HL-60/S4 treated with phorbol 12-myristate 13-acetate at 8.2 ng/mL for 4 days and 3 days (cell line): ENCODE results near the gene MED29.

Experiments
- in situ Hi-C: fragments of 300-500 bp; cut with MboI; formaldehyde crosslinking; loops from 2 replicates; pipeline ENCODE4 v1.15.0; 2022; ENCODE audit warnings: low sequenced_read_pairs

Gene MED29

GRCh38 chr19:39426170-39426569, 35.0 kb downstream of the MED29 start:
- in situ Hi-C loops: no loop called here

DNA sequence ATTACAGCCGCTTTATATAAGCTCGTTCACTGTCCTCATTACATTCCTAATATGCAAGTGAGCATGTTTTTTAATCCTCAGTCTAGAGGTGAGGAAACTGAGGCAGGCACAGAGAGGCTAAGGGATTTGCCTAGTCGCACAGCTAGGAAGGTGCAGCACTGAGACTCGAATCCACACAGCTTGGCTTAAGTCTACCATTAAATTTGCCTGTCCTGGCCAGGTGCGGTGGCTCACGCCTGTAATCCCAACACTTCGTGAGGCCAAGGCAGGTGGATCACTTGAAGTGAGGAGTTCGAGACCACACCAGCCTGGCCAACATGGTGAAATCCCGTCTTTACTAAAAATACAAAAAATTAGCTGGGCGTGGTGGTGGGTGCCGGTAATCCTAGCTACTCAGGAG, 36.5 kb downstream of the MED29 start:
- in situ Hi-C loops: no loop called here

DNA sequence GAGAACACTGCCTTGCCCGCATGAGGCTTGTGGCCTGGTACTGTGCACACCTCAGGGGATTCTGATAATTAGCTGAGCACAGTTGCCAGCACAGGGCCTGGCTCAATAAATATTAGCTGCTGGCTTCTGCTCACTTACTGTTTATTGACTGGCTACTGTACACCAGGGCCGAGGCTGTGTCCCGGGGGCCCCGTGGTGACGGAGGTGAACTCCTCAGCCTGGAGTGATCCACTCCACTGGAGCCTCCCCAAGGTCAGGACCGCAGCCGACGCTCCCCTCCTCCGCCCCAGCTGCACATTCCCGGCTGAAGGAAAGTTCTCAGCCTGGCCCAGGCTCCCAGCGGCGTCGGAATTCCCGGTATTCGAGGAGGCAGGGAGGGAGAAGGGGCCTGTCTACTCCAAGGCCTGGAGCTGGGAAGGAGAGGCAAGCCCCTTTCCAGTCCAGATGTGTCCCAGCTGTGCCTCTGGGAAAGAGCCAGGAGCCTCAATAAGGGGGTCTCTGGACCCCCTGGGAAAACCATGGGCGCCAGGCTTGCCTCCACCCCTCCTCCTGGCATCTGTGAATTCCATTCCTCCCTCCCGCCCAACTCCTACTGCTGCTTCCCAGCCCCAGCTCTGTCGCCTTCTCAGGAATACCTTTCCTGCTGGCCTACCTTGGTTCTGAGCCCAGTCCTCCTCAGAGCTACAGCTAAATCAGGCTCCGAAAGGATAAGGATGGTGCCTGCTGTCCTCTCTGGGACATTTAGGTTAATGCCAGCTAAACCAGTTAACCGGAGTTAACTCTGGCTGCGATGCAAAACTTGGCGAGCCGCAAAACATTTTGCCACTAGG, 37.3 kb downstream of the MED29 start:
- in situ Hi-C loops: no loop called here

DNA sequence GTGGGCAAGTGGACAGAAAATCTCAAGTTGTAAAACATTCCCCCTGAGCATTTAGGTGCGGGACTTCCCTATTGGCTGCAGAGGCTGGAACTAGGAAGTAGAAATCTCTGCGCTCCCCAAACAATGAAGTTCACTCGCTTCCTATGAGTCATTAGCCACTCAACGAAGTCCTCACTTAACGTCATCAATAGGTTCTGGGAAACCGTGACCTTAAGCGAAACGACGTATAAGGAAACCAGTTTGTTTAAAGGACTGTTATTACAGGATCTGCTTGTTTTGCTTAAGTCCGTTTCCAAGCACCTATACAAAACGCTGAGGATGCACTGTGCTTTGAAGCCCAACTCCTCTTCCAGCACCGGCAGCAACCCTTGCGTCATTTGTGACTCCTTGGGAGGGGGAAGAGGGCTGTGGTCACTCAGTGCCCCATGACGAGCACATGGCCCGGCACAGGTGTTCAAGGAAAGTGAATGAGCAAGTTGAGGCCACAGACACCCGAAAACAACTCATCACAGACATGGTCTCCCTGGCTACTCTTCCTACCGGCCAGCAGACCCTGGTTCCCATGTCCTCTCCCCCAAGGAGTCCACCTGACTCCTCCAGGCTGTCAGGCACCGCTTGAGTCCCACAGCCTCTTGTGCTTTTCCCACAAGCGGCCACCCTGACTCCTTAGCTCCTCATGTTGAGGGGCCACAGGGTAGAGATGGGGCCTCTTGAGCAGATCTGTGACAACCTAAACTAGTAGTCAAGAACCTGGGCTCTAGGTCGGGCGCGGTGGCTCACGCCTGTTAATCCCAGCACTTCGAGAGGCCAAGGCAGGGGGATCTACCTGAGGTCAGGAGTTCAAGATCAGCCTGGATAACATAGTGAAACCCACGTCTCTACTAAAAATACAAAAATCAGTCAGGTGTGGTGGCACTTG, 39.8 kb downstream of the MED29 start:
- in situ Hi-C loops: no loop called here

DNA sequence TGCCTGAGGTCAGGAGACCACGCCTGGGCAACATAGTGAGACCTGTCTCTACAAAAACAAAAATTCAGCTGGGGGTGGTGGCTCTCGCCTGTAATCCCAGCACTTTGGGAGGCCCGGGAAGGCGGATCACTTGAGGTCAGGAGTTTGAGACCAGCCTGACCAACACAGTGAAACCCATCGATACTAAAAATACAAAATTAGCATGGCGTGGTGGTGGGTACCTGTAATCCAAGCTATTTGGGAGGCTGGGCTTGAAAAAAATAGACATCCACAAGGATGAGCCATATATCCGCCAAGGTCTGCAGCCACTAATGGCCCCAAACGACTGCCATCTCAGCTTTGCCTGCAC, 41.5 kb downstream of the MED29 start:
- in situ Hi-C loops: no loop called here

- in situ Hi-C loops: no loop called here
Measured at GRCh38 chr19:39433480-39434079, 42.4 kb downstream of the MED29 start.

GRCh38 chr19:39434123-39435076, 43.2 kb downstream of the MED29 start:
- in situ Hi-C loops: no loop called here

- in situ Hi-C loops: no loop called here
Measured at GRCh38 chr19:39435499-39436349, 44.5 kb downstream of the MED29 start, which contains the start of gene RPS16. TSS of gene RPS16 (minus strand) at chr19:39435949. CDS start at chr19:39435895, 54 bp downstream.

- in situ Hi-C loops: no loop called here
Measured at GRCh38 chr19:39436350-39436716, 45.2 kb downstream of the MED29 start.

DNA sequence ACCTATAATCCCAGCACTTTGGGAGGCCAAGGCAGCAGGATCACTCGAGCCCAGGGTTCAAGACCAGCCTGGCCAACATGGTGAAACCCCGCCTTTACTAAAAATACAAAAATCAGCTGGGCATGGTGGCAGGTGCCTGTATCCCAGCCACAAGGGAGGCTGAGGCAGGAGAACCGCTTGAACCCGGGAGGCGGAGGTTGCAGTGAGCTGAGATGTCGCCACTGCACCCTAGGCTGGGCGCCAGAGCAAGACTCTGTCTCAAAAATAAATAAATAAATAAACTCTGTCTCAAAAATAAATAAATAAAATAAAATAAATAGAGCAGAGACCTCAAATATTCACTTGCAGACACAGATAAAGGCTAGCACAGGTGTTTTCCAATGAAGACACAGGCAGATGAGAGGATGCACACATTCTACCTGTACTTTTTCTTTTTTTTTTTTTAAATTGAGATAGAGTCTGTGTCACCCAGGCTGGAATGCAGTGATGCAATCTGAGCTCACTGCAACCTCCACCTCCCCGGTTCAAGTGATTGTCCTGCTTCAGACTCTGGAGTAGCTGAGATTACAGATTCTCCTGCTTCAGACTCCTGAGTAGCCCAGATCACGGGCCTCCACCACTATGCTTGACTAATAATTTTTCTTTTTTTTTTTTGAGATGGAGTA, 47.2 kb downstream of the MED29 start:
- in situ Hi-C loops: no loop called here

- in situ Hi-C loops: no loop called here
Measured at GRCh38 chr19:39444598-39445195, 53.5 kb downstream of the MED29 start.

- in situ Hi-C loops: no loop called here
Measured at GRCh38 chr19:39445196-39446111, 54.3 kb downstream of the MED29 start, which contains the start of gene SUPT5H. TSS of gene SUPT5H (plus strand) at chr19:39445582. CDS start at chr19:39445891, 309 bp downstream.

DNA sequence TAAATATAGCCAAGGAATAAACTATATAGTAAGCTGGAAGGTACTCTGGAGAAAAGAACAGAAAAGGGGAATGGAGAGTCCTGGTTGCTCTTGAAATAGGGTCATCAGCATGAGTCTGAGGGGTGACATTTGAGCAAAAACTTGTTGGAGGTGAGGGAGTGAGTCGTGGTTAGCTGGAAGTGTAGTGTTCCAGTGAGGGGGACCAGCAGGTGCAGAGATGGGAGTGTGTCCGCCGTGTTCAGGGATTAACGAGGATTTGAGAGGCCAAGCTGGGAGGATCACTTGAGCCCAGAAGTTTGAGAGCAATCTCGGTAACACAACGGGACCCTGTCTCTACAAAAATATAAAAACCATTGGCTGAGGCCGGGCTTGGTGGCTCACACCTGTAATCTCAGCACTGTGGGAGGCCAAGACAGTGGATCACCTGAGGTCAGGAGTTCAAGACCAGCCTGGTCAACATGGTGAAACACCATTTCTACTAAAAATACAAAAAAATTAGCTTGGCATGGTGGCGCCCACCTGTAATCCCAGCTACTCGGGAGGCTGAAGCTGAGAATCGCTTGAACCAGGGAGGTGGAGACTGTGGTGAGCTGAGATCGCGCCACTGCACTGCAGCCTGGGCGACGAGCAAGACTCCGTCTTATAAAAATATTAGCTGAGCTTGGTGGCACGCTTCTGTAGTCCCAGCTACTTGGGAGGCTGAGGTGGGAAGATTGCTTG, 55.3 kb downstream of the MED29 start:
- in situ Hi-C loops: no loop called here

- in situ Hi-C loops: no loop called here
Measured at GRCh38 chr19:39448271-39448670, 57.1 kb downstream of the MED29 start.

- in situ Hi-C loops: no loop called here
Measured at GRCh38 chr19:39449116-39449797, 58.1 kb downstream of the MED29 start.
